NCI-H2171 treated with DMSO at 0.1 percent for 48 hours (cell line): ENCODE measurements around the gene MTTP.
"Not testable (repeated sequence)": the region's sequence is repeated elsewhere in the genome, so short reads cannot be mapped to it uniquely, and the experiment has no call there.

ENCODE experiments used
- DNase-seq: peaks from one replicate; lab custom pipeline; 2025; lab: John Stamatoyannopoulos, UW

The MTTP gene

DNA sequence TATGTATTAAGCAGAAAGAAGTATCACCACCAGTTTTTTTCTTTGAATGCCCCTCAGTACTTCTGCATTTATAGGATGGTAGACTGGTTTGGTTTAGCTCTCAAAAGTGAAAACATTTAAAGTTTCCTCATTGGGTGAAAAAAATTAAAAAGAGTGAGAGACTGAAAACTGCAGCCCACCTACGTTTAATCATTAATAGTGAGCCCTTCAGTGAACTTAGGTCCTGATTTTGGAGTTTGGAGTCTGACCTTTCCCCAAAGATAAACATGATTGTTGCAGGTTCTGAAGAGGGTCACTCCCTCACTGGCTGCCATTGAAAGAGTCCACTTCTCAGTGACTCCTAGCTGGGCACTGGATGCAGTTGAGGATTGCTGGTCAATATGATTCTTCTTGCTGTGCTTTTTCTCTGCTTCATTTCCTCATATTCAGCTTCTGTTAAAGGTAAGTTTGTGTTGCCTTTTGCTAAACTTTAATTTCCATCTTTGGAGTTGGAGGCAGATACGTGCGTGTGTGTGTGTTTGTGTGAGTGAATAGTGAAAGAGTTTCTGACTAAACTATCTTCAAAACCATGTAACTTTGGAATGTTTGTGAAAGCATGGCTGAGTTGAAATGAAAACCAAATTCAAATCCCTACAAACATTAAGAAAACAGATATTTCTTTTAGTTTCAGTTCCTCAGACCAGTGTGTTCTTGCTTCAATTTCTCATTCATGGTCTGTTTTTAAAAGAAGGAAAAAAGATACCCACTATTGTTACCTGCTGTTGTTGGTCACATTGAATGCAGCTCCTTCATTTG is at the start of gene MTTP:
MTTP (plus strand) TSS at position 295 of the 795 bp plus-strand sequence; CDS start at position 381, 86 bp downstream.
- DNase-seq = no peak

DNA sequence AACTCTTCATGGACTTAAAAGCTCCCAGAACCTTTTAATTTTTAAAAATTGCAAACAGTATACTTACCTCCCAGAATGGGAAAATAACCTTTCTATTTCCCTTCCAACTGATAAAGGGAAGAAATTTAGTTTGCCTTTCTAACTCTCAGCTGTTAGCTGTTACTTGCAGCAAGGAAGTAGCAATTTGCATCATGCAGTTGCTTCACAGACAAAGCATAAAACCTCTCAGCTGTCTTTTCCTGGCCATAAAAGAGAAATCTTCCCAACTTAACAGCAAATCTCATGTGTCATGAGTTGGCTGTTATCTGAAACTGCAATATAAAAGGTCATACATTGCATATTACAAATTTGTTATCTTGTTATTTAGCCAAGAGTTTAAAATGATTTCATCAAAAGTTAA is 45.4 kb upstream of the MTTP start:
- DNase-seq = no peak

DNA sequence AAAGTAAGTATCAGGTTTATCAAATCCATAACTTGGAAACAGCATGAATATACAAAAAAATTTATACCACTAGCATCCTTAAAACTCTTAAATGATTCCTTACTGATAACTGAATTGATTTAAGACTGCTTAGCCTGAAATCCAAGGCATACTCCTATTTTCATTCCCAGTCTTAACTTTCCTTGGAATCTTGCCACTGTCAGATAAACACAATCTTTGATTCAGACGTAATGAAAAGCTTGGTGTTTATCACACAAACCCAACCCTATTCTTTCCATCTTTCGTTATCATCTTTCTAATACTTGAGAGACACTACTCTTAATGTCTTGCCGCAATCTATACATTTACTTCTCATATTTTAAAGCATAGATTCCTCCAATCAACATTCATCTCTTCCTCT is 44.7 kb upstream of the MTTP start:
- DNase-seq = no peak

DNA sequence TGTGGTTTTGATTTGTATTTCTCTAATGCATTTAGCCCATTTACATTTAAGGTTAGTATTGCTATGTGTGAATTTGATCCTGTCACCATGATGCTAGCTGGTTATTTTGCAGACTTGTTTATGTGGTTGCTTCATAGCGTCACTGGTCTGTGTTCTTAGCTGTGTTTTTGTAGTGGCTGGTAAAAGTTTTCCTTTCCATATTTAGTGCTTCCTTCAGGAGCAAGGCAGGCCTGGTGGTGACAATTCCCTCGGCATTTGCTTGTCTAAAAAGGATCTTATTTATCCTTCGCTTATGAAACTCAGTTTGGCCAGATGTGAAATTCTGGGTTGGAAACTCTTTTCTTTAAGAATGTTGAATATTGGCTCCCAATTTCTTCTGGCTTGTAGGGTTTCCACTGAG is 39.9 kb upstream of the MTTP start:
- DNase-seq = not testable (repeated sequence)

DNA sequence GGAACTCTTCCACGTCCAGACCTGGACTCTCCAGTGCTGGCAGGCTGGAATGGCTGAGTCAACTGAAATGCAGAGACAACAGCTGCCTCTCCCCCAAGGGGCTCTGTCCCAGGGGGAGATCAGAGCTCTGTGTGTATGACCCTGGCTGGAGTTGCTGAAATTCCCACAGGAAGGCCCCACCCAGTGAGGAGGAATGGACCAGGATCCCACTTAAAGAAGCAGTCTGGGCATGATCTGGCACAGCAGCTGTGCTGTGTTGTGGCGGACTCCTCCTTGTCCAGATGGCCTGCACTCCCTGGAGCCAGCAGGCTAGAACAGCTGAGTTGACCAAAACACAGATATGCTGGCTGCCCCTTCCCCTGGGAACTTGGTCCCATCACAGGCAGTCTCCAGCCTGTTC is 38.4 kb upstream of the MTTP start:
- peak; percentile 28 for DNase-seq

DNA sequence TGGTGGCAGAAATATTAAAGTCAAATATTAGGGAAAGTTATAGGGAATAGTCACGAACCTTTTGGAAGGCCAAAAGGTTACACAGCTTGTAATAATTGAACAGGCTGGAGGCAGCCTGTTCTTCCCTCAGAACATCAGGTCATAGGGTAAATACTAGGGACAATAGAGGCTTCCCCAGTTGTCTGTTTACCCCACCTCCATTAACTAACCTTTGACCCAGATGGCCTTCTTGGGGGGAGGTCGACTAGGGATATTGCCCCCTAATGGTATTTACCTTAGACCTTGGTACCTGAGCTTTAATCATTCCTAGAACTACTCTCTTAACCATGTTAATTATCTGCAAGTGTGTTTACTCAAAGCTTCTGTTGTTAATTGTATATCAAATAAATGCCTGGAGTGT is 37.8 kb upstream of the MTTP start:
- DNase-seq = no peak

DNA sequence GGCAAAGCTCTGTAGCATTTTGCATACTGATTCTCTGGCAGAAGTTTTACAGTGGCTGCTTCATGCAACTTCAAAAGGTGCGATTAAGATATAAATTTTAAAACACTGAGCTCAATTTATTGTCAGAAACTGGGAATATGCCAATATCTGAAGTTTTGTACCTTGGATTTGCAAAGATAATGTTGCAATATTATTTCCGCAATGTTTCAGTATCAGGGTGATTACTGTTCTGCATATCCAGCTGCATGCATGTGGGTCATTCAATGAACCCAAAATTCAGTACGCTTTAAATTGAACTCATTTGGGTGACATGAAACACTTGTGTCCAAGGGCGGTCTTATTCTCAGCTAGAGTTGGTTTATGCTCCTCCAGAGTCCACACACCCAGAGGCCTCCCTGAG is 37.0 kb upstream of the MTTP start:
- no peak for DNase-seq

DNA sequence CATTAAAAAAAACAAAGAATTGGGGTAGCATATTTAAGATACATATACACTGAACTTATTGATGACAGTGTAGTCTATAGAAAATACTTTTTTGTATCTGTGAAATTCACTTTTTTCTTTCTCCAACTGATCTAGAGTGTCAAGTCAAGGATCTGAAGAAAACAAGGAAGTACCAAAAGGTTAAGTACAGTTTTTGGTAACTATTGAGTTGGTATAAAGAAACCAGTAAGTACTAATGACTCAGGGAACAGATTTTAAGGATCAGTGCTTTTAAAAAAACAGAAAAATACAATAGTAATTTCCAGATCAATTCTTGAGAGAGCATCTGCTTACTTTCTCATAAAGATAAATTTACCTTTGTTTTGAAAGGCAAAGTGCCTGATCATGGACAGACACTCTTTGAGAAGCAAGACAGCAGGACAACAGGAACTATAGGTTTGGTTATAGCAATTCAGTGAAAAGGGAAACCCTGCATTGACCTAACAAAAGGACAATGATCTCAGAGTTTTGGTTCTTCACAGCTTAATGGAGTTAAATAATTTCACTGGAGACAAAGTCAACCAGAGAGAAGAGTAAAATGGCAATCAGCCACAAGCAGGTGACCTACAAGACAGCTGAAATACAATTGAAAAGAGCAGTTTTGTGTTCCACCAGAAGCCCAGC is 34.2 kb upstream of the MTTP start:
- DNase-seq = no peak

DNA sequence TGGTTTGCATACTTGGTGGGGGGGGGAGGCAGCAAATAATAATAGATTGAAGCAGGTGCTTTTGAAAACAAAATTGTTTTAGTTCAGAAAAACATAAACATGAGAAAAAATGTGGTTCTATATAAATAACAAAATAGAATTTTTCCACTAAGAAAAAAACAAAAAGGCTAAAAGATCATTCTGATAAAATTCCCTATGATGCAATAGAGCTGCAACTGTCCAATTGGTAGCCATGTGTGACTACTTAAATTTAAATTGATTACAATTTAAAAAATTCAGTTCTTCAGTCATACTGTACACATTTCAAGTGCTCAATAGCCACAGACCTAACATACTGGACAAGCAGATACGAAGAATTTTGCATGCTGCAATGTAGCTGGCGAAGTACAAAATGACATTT is 21.8 kb upstream of the MTTP start:
- DNase-seq = no peak

DNA sequence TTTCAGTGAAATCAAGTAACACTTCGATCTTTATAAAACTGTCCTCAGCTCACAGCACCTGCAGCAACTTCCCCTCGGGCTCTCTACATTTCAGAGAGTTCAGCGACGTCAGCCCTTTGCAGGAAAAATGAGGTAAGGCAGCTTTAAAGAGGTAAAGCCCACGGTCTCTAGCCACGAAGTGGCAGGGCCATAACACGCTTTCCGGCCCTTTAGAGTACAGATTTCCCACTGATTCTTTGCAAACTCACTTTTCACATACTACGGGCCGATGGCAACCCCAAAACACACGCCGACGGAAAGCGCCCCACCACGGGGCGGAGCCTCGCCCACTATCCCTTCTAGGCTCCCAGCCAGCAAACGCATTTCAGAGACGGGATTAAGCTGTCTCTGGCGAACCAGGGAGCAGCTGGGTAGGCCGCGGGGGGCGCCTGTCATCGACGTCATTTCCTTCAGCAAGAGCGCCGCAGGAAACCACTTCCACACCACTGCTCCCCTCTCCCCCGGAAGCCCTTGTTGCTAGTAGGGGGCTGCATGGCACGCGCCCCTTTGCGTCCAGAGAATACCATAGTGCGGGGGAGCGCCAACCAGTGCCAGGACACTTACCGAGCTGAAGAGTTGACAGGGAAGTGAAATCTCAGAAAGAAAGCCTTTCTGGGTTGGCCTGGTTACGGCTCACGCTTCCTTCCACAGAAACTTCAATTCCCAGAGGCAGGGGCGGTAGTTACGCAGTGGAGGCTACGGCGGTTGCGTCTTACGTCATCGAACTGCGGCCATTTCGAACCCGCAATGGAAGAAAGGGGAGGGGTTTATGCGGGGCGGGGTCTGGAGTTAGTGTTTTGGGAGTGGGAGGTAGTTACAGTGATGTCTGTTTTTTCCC is 11.1 kb upstream of the MTTP start, which contains the start of gene TRMT10A:
TRMT10A (minus strand) TSS at position 730 of the 877 bp plus-strand sequence. CDS start 4,701 bp downstream, outside the sequence.
- peak; percentile 92 for DNase-seq

DNA sequence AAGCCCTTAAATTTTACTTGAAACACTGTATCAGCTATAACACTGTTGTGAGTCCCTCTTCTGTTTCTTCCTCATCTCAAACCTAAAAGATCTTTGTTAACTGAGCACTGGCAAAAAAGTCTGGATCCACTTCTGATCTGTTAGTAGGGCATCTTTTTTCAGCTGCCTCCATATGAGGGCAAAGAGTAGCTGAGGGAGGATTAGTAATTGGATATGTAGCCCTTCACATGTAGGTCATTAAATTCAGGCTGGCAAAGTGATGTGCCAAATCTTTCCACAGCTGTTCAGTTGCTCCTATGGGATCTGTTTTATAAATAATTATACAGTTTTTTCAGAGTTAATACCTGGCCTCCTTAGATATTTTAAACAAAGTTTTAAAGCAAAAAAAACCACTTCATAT is 9.7 kb upstream of the MTTP start:
- peak; percentile 72 for DNase-seq

DNA sequence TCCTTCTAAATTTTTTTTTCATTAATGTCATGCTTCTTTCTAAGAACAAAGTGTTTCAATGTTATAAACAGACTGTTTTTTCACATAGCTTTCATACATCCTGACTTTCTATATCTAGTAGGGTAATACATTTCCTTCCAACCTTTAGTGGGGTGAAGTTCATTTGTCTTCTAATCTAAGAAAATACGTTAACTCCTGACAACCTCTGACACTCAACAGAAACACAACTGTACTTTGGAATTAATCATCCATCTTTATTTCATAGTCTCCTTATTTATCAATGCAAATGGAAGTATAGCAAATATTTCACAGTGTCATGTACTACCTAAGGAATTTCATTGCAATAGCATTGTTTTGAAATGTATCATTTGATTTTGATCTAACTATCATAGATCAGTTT is 2.7 kb upstream of the MTTP start:
- no peak for DNase-seq

DNA sequence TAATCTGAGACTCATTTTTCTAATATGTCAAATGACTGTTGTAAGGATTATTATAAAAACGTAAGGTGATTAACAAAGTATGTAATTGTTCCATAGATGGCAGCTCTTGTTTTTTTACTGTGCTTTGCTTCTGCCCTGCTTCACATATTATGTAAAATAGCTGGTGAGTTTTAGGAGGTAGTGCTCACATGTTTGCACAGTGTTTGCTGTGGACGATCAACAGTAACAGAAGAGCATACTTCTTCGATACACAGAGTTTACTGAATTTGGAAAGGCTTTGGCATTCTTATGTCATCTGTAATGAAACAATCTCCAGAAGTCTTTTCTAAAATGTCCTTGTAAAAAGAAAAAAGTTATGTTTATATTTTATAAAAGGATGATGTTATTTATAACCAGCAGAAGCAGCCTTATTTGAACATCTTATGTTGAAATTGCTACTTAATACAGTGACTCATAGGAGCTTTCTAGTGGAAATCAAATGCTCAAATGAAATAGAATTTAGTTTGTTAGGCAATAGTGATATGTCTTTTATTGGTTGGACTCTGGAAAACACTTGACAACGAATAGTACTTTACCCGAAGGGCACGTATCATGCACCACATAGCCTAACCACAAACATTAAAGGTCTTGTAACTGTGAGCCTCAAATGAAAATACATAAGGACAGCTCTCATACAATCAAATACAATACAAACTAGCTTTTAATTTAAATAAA is 1.9 kb upstream of the MTTP start:
- DNase-seq = no peak

DNA sequence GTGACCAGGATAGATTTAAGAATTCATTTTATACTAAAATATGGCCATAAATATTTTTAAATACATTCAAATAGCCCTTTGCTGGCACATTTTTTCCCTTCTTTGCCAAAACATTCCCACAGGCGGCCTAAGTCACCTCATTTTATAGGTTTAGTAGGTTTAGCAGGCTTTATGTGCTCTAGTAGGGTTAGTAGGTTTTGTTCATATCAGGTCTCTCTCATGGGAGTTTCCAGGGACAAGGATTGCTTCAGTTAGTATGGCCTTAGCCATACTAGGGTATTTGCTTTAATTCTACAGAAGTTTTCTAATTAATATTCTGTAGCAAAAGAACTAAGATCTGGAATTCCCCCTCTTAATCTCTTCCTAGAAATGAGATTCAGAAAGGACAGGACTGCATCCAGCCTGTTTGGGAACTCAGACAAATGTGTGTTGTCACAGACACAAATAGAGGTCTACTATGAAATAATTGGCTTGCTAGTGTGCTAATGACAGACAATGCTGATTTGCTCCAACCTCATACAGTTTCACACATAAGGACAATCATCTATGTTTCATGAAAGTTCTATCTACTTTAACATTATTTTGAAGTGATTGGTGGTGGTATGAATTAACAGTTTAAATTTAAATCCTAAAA is 772 bp upstream of the MTTP start:
- no peak for DNase-seq

DNA sequence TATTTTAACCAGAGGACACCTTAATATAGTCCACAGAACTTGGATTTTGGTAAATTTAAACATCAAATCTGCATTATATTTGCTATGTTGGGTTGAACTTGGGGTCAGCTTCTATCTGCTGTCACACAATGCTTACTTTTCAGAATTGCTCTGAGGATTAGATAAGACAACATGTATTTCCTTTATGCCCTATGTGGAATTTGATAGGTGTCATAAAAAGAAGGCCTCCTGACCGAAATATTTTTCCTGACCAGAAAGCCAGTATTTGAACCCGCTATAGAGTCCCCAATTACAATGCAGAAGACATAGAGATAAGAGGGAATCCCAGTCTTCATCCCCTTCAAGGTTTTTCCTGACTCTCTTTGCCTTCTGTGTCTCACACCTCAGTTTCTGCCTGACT is 4.1 kb downstream of the MTTP start:
- DNase-seq = no peak

DNA sequence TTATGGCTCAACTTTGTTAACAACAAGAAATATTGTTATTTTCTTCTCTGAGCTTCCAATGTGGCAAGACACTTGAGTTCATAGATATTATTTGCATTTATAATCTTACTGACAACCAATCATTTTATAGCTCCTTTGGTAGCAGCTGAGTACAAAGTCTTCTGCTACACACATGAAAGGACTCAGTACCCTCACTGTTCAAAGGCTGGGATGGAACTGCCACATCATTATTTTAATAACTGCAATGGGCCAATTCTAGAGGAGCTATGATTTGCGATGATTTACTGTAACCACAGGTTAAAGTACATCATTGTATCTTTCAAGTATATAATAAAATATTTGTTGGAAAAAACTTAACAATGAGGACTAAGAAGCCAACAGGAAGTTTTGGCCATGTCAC is 10.9 kb downstream of the MTTP start:
- no peak for DNase-seq

DNA sequence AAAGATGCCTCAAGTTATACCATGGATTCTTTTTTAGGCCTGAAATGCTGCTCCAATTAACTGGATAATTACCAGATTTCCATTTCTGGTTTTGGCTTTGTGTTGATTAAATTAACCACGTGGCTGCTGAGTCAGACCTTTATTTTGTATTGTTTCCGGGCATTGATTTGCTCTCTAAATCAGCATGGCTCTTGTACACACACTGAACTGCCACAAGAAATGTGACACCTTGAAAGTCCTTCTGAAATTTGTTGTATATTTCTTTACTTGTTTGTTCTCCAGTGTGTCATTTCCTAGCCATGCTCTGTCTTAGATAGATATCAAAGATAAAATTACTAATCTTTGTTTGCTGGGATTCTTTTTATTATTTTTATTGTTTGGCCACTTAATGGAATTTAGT is 11.7 kb downstream of the MTTP start:
- no peak for DNase-seq

DNA sequence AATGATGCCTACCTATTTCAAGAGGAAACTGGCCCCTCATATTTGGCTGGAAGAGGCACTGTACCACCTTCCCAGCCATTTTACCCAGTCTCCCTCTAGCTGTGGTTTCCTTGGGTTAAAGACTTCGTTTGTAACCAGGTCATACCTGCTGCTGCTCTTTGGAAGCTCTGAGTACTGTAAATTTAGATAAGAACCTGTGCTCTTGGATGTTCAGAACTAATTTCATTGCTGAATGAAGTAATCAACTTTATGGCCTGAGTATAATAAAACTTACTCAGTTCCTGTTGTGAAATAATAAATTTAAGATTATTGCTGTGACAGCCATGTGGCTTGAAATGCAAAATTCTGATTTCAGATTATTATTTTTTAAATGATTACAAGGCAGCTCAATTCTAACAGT is 12.2 kb downstream of the MTTP start:
- no peak for DNase-seq

DNA sequence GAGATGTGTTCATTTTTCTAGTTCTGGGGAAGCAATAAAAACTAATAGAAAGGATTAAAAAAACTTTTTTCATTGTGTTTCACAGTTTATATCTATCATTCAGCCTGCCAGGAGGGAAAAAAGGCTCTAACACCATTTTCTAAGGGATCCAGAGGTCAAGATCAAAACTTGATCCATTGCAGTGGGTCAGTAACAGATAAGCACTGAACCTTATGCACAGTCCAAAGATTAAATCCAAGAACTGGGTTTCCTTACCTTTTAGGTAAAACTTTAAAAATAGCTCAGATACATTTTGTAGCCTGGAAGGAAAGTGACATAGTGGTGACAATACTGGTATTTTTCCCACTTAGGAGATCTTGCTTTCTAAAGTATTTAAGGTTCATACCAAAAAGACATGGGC is 12.7 kb downstream of the MTTP start:
- DNase-seq = no peak

DNA sequence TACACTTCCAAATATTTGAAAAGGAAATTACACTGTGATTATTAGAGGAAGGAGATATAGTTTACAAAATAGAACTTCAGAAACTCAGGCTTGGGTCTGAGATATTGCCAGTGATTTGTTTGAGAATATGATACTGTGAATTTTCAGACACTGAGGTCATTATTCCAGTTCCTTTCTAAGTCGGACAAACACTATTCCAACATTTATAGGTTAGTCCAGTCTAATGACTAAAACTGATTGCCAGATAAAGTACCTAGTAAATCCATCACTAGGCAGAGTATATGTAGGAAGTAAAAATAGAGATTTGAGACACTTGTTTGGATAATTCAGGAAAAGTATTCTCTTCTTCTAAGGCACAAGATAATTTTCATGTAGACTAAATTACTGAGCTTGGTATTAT is 13.2 kb downstream of the MTTP start:
- DNase-seq = no peak

DNA sequence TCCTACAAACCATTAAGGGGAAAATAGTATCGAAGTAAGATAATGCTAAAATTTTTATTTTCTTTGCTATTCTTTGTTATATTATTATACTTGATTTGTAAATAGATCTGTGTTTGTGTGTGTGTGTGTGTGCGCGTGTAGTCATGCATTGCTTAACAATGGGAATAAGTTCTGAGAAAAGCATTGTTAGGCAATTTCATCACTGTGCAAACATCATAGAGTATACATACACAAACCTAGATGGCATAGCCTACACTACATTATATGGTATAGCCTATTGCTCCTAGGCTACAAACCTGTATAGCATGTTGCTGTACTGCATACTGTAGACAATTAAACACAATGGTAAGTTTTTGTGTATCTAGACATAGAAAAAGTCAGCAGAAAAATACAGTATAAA is 17.1 kb downstream of the MTTP start:
- DNase-seq = no peak
